Activated CD8-positive, alpha-beta memory T cell treated with anti-CD3 and anti-CD28 coated beads, Interleukin-2, amount 50 U/mL, for 1 hour (primary cell): ENCODE data around the gene NRN1.
"Not testable (repeated sequence)": the region's sequence is repeated elsewhere in the genome, so short reads cannot be mapped to it uniquely, and the experiment has no call there.

Source experiments
- DNase-seq: peaks from one replicate; pipeline ENCODE4 v3.0.0-alpha.2; 2020; ENCODE audit errors: extremely low read depth

Gene NRN1

DNA sequence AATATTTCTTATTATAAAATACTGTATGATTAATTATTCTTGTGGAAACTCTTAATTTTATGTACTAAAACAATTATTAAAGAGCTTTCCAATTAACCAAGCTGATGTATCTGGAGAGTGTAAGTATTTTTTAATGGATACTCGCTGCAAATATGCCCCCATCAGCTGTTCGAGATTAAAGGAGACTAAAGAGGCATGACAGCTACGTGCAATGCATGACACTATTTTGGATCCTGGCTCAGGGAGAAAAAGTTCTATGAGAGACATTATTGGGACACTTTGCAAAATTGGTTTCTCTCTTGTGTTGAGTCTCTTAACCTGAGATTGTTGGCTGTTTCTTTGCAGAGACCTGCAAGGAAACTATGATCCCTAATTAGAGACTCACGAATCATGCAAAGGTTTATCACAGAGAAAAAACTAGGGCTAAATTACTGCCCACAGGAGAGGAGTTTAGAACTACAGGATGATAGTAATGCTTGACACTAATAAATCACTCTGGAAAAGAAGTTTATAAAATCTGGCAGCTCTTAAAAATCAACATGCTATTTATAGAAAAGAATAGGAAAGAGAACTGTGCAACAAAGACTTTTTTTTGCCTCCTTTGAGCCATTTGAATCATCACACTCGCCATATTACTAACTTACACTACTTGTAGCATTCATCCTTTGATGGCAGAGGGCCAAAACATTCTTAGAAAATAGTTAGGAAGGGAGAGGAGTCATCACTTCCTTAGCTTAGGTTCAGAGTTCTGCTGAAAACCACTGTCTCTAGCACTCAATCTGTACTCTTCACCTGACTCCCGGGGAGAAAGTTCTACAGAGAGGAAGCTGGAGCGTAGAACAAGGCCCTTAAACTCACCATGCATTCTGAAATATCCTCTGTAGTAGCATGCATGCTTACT lies 25.3 kb downstream of the NRN1 start:
- no peak for DNase-seq

- no peak for DNase-seq
Observed at GRCh38 chr6:5979650-5980420, 26.9 kb downstream of the NRN1 start.

- no peak for DNase-seq
Observed at GRCh38 chr6:5976811-5977210, 29.9 kb downstream of the NRN1 start.

- DNase-seq = no peak
Observed at GRCh38 chr6:5968817-5969734, 37.6 kb downstream of the NRN1 start.

DNA sequence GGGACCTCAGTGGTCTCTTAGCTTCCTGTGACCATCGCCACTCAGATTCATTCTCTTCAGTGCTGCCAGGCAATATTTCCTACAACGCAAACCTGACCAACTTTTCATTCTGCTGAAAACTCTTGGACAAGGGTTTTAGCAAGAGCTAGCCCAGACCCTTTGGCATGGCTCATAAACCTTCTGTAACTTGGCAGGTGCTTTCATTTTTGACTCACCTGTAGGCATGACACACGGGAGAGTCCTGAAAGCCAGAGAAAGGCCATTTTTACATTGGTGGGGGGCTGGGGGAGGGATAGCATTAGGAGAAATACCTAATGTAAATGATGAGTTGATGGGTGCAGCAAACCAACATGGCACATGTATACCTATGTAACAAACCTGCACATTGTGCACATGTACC lies 38.7 kb downstream of the NRN1 start:
- not testable (repeated sequence) for DNase-seq

GRCh38 chr6:5967594-5967993 lies 39.1 kb downstream of the NRN1 start:
- no peak for DNase-seq

DNA sequence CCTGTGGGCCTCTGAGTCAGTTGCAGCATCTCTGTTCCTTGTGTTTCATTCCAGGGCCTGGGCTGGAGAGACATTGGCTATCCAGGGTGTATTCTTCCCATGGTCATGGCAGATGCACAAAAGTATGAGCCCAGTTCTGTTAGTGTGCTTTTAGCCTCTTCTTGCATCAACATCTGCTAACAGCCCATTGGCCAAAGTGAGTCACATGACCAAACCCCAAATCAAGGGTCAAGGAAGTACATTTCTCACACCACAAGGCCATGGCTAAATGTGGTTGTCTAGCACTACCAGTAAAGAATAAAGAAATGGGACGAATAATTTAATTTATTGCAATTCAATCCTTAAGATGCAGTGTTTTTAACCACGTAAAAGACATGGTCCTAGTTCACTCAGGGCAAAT lies 43.9 kb downstream of the NRN1 start:
- no peak for DNase-seq

DNA sequence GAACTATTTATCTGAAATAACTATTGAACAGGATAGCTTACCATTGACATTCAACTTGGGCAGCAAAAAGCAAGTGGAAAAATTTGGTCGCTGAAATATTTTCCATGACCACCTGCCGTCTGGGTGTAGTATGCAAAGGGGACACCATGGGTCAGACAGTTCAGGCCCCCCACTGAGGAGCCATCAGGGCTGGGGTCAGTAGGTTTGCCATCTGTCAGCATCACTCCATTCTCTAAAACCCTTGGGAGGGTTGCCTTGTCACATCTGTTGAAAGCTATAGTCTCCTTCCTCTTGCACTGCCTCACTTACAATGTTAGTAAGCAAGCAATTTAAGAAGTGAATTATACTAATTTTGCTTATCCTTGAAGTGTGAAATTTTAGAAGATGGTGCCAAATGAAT lies 44.9 kb downstream of the NRN1 start:
- no peak for DNase-seq

- no peak for DNase-seq
Observed at GRCh38 chr6:5960456-5960855, 46.3 kb downstream of the NRN1 start.

GRCh38 chr6:5958921-5959320 lies 47.8 kb downstream of the NRN1 start:
- no peak for DNase-seq

- no peak for DNase-seq
Observed at GRCh38 chr6:5956939-5957338, 49.8 kb downstream of the NRN1 start.

GRCh38 chr6:5950361-5950785 lies 56.4 kb downstream of the NRN1 start:
- DNase-seq = no peak
